H1 (cell line): ENCODE results near the gene MTF2. TPM values are rescaled to one million over a fixed set of nuclear protein-coding genes. Genes with fewer than 3 reads are reported as not detected.

ENCODE experiments used
- CTCF ChIA-PET: fragments of 300-600 bp; sonication (Branson Sonifier 250); formaldehyde crosslinking; loops from one replicate; lab custom pipeline; 2021; ENCODE audit not compliant: partially characterized antibody; lab: Charles Lee
- POLR2A ChIA-PET: fragments of 300-600 bp; sonication (Branson Sonifier 250); formaldehyde crosslinking; loops from one replicate; lab custom pipeline; 2021; ENCODE audit warnings: inconsistent platforms; ENCODE audit not compliant: partially characterized antibody; lab: Charles Lee
- DNase-seq, 2 experiments: peaks; one replicate each; pipeline versions ENCODE4 v3.0.0 to v3.0.0-alpha.2; 2010 to 2022; ENCODE audit warnings: low spot score in 2 of 2, low read depth in 1 of 2, mixed read lengths in 1 of 2
- FAIRE-seq: peaks from 2 replicates; lab custom pipeline; 2011; peaks lifted over from hg19 to GRCh38; lab: Jason Lieb, UNC
- H2AFZ ChIP-seq: 2 replicates; pipeline ENCODE4 v1.8.1; 2012; ENCODE audit warnings: low read length, inconsistent platforms
- H2AK5ac ChIP-seq: 2 replicates; pipeline ENCODE4 v1.6.1; 2013; ENCODE audit warnings: low read depth, low read length
- H2BK120ac ChIP-seq: replicated peaks from 2 replicates; pipeline ENCODE3; 2013; ENCODE audit warnings: low read depth, low read length, inconsistent platforms
- H2BK12ac ChIP-seq: 2 replicates; pipeline ENCODE4 v1.6.1; 2013; ENCODE audit warnings: low read depth, low read length
- H2BK15ac ChIP-seq: 2 replicates; pipeline ENCODE4 v1.6.1; 2013; ENCODE audit warnings: low read length
- H2BK20ac ChIP-seq: 2 replicates; pipeline ENCODE4 v1.6.1; 2013; ENCODE audit warnings: low read length
- H2BK5ac ChIP-seq: 2 replicates; pipeline ENCODE4 v1.6.1; 2013; ENCODE audit warnings: low read depth, low read length
- H3K14ac ChIP-seq: 2 replicates; pipeline ENCODE4 v1.6.1; 2013; ENCODE audit warnings: inconsistent platforms; ENCODE audit not compliant: insufficient read length
- H3K18ac ChIP-seq: 2 replicates; pipeline ENCODE4 v1.6.1; 2013; ENCODE audit warnings: low read length; ENCODE audit errors: extremely low read depth
- H3K23ac ChIP-seq: 2 replicates; pipeline ENCODE4 v1.6.1; 2013; ENCODE audit warnings: inconsistent platforms; ENCODE audit not compliant: insufficient read length
- H3K23me2 ChIP-seq: 2 replicates; pipeline ENCODE4 v1.6.1; 2013; ENCODE audit warnings: low read depth, low read length
- H3K27ac ChIP-seq: 2 replicates; pipeline ENCODE4 v1.6.1; 2011; ENCODE audit warnings: low read depth, low read length, inconsistent platforms
- H3K27me3 ChIP-seq, 4 experiments: replicated peaks in 1 of 4; 1 replicate in 1 of 4; 2 replicates in 3 of 4; pipeline versions ENCODE4 v1.6.1 to v1.8.1; 2011 to 2013; ENCODE audit warnings: low read length in 3 of 4, mild to moderate bottlenecking in 3 of 4, inconsistent platforms in 2 of 4, mixed read lengths in 2 of 4, moderate library complexity in 1 of 4; ENCODE audit not compliant: control insufficient read depth in 3 of 4, insufficient read depth in 3 of 4; ENCODE audit errors: extremely low read depth in 1 of 4
- H3K36me3 ChIP-seq, 4 experiments: 2 replicates each; pipeline versions ENCODE4 v1.6.1 to v1.8.1; 2011 to 2013; ENCODE audit warnings: mild to moderate bottlenecking in 4 of 4, low read length in 3 of 4, moderate library complexity in 2 of 4, control low read depth in 1 of 4, inconsistent platforms in 1 of 4; ENCODE audit not compliant: insufficient read depth in 4 of 4, control insufficient read depth in 2 of 4
- H3K4ac ChIP-seq: replicated peaks from 2 replicates; pipeline ENCODE3; 2013; ENCODE audit warnings: low read length, low read depth, mixed read lengths, inconsistent platforms; ENCODE audit not compliant: insufficient read length
- H3K4me1 ChIP-seq, 4 experiments: replicated peaks in 1 of 4; 1 replicate in 1 of 4; 2 replicates in 3 of 4; pipeline versions ENCODE4 v1.6.1 to v1.8.1; 2011 to 2013; ENCODE audit warnings: low read length in 3 of 4, inconsistent platforms in 2 of 4, mixed read lengths in 1 of 4; ENCODE audit not compliant: insufficient read depth in 4 of 4, control insufficient read depth in 3 of 4
- H3K4me2 ChIP-seq, 2 experiments: 2 replicates each; pipeline versions ENCODE4 v1.6.1 to v1.8.1; 2011 to 2013; ENCODE audit warnings: low read depth in 2 of 2, low read length in 2 of 2, control low read depth in 1 of 2, inconsistent platforms in 1 of 2, mild to moderate bottlenecking in 1 of 2; ENCODE audit not compliant: insufficient read depth in 1 of 2
- H3K4me3 ChIP-seq, 4 experiments: fragments of 200-600, 300-600 bp in 1 of 4; sonication (generic), shearing (Covaris generic), sonication (Bioruptor Twin) in 1 of 4; 2 replicates each; pipeline versions ENCODE4 v1.5.1 to v1.8.1; 2011 to 2016; ENCODE audit warnings: low read length in 4 of 4, low read depth in 3 of 4, control low read depth in 2 of 4, inconsistent platforms in 2 of 4, mild to moderate bottlenecking in 2 of 4, mixed read lengths in 1 of 4, moderate library complexity in 1 of 4; ENCODE audit not compliant: insufficient read depth in 2 of 4; ENCODE audit errors: extremely low read depth in 1 of 4
- H3K56ac ChIP-seq: replicated peaks from 2 replicates; pipeline ENCODE3; 2013; ENCODE audit warnings: low read depth, mild to moderate bottlenecking, mixed read lengths, low read length, inconsistent platforms; ENCODE audit not compliant: insufficient read length
- H3K79me1 ChIP-seq: 2 replicates; pipeline ENCODE4 v1.6.1; 2013; ENCODE audit warnings: low read depth, low read length, control low read depth
- H3K79me2 ChIP-seq, 2 experiments: 2 replicates each; pipeline versions ENCODE4 v1.6.1 to v1.8.1; 2012 to 2013; ENCODE audit warnings: low read length in 2 of 2, mild to moderate bottlenecking in 2 of 2, inconsistent platforms in 1 of 2; ENCODE audit not compliant: insufficient read depth in 2 of 2, control insufficient read depth in 1 of 2
- H3K9ac ChIP-seq, 4 experiments: replicated peaks in 1 of 4; 1 replicate in 1 of 4; 2 replicates in 3 of 4; pipeline versions ENCODE4 v1.6.1 to v1.8.1; 2011 to 2013; ENCODE audit warnings: low read depth in 3 of 4, low read length in 3 of 4, control low read depth in 2 of 4, mild to moderate bottlenecking in 2 of 4, moderate library complexity in 2 of 4, inconsistent platforms in 1 of 4; ENCODE audit errors: extremely low read depth in 1 of 4
- H3K9me3 ChIP-seq, 2 experiments: 2 replicates each; pipeline versions ENCODE4 v1.6.1 to v1.8.1; 2012 to 2013; ENCODE audit warnings: mild to moderate bottlenecking in 2 of 2, moderate library complexity in 2 of 2, control low read depth in 1 of 2, inconsistent platforms in 1 of 2, low read depth in 1 of 2, low read length in 1 of 2, mixed read lengths in 1 of 2; ENCODE audit not compliant: insufficient read depth in 2 of 2
- H4K20me1 ChIP-seq, 2 experiments: replicated peaks in 1 of 2; 2 replicates each; pipeline versions ENCODE3 to v1.8.1; 2011 to 2013; ENCODE audit warnings: inconsistent platforms in 2 of 2, low read length in 2 of 2, mild to moderate bottlenecking in 1 of 2; ENCODE audit not compliant: insufficient read depth in 2 of 2, control insufficient read depth in 1 of 2
- H4K5ac ChIP-seq: 2 replicates; pipeline ENCODE4 v1.6.1; 2013; ENCODE audit warnings: low read length, low read depth, mixed read lengths, inconsistent platforms; ENCODE audit not compliant: insufficient read length
- H4K8ac ChIP-seq: 2 replicates; pipeline ENCODE4 v1.8.0; 2013; ENCODE audit warnings: mild to moderate bottlenecking, moderate library complexity, low read length, inconsistent platforms; ENCODE audit not compliant: insufficient read depth; ENCODE audit errors: extremely low read depth
- H4K91ac ChIP-seq: replicated peaks from 2 replicates; pipeline ENCODE3; 2013; ENCODE audit warnings: low read length, mixed read lengths, inconsistent platforms; ENCODE audit not compliant: insufficient read length
- BCL11A ChIP-seq, 2 experiments: IDR thresholded peaks; one replicate each; pipeline ENCODE4 v1.6.1; 2011; ENCODE audit warnings: low read depth in 2 of 2, low read length in 2 of 2, mild to moderate bottlenecking in 2 of 2
- CHD1 ChIP-seq: IDR thresholded peaks from 2 replicates; pipeline ENCODE4 v1.6.1; 2012; ENCODE audit warnings: low read depth, low read length, improper control_type of control experiment
- NANOG ChIP-seq: IDR thresholded peaks from 2 replicates; pipeline ENCODE4 v1.6.1; 2011; ENCODE audit warnings: low read length, low read depth, mild to moderate bottlenecking, inconsistent platforms; ENCODE audit not compliant: insufficient read depth, poor library complexity, severe bottlenecking
- NRF1 ChIP-seq: IDR thresholded peaks from 2 replicates; pipeline ENCODE4 v1.6.1; 2011; ENCODE audit warnings: mild to moderate bottlenecking, low read depth, low read length, improper control_type of control experiment
- POLR2AphosphoS5 ChIP-seq: IDR thresholded peaks from 2 replicates; pipeline ENCODE4 v1.6.1; 2011; ENCODE audit warnings: low read depth, low read length
- SAP30 ChIP-seq: fragments of 300-600 bp; sonication (generic); IDR thresholded peaks from 2 replicates; pipeline ENCODE4 v1.7.1; 2012; ENCODE audit warnings: low read length, moderate library complexity, mild to moderate bottlenecking, inconsistent platforms; ENCODE audit not compliant: insufficient read depth, insufficient replicate concordance
- SIN3A ChIP-seq, 2 experiments: IDR thresholded peaks in 1 of 2; conservative IDR thresholded peaks in 1 of 2; 2 replicates each; pipeline ENCODE4 v1.6.1; 2011 to 2012; ENCODE audit warnings: low read length in 2 of 2, improper control_type of control experiment in 1 of 2, low read depth in 1 of 2, mild to moderate bottlenecking in 1 of 2
- SUZ12 ChIP-seq: fragments of 200-600 bp; sonication (generic); IDR thresholded peaks from 2 replicates; pipeline ENCODE4 v1.6.1; 2012; ENCODE audit warnings: mild to moderate bottlenecking, inconsistent platforms, low read length, moderate library complexity, mixed read lengths
- TBP ChIP-seq: IDR thresholded peaks from 2 replicates; pipeline ENCODE4 v1.6.1; 2011; ENCODE audit warnings: low read depth, low read length, improper control_type of control experiment
- TCF12 ChIP-seq: IDR thresholded peaks from 2 replicates; pipeline ENCODE4 v1.6.1; 2011; ENCODE audit warnings: low read depth, mild to moderate bottlenecking, low read length
- ZNF274 ChIP-seq: IDR thresholded peaks from 2 replicates; pipeline ENCODE4 v1.7.0; 2012; ENCODE audit warnings: low read length, borderline replicate concordance; ENCODE audit errors: extremely low read depth
- WGBS, 2 experiments: shearing (Covaris generic) in 1 of 2; methylation state at CpG; one replicate each; pipeline versions ENCODE4 v1.1.6 to v1.1.7; 2013 to 2015; ENCODE audit warnings: low lambda C conversion rate in 2 of 2, mixed read lengths in 2 of 2, inconsistent platforms in 1 of 2, low coverage in 1 of 2, missing lambda C conversion rate in 1 of 2; ENCODE audit not compliant: insufficient replicate concordance in 2 of 2, insufficient coverage in 1 of 2, insufficient read length in 1 of 2; ENCODE audit errors: extremely low coverage in 1 of 2, missing lambda C conversion rate in 1 of 2; 5-methylcytosine and 5-hydroxymethylcytosine counted together
- polyA plus RNA-seq, 7 experiments: library from polyadenylated mRNA; depleted of rRNA in 3 of 7; stranded (reverse) in 5 of 7; unstranded in 2 of 7; fragments of >200 nt in 5 of 7; fragments of 200-250 nt in 2 of 7; gene quantifications; 1 replicate in 5 of 7; 2 replicates in 1 of 7; 4 replicates in 1 of 7; pipeline versions ENCODE4 v1.2.1 to v1.2.3, GENCODE V29; 2011 to 2013; ENCODE audit warnings: missing spikeins in 2 of 7, mixed read lengths in 2 of 7
- total RNA-seq: library from RNA; stranded (reverse); fragmentation: NEBNext Ultra II Directional; extraction: Animal tissue kit (Norgen Biotek cat#: 25700); gene quantifications from 2 replicates; pipeline ENCODE4 v1.2.1, GENCODE V29; 2021

MTF2 gene
- total and polyA plus RNA-seq, 2 of the 8 experiments (the other 6 are each of a cell fraction or from before 2014, with no cell fraction given), result 72.1 to 102 TPM

GRCh38 chr1:93164816-93165215, 85.7 kb downstream of the MTF2 start:
- CTCF ChIA-PET, result interaction anchor here (0.9 kb wide), 1 partner anchor 171 kb away, joined by 3 read pairs; no protein-coding TSS in a partner anchor

More at GRCh38 chr1:93164816-93165215, 85.7 kb downstream of the MTF2 start:
- no peak for DNase-seq
- H3K27ac ChIP-seq, result no peak overlapping the region
- H3K23me2 ChIP-seq, result no peaks in the 10 kb centered on the region
- no peak overlapping the region for H3K14ac ChIP-seq
- no peak overlapping the region for H2BK15ac ChIP-seq
- H3K4me3 ChIP-seq, result no peak overlapping the region
- 89% methylated on average over 2 of the region's 2 CpGs; no CpG with 5 or more reads in 1 of the 2 experiments for WGBS, 2 experiments
- no peak overlapping the region for H3K4ac ChIP-seq
- H3K27me3 ChIP-seq, result no peaks in the 10 kb centered on the region
- H3K79me2 ChIP-seq, result peaks cover 0 to 28% of the 10 kb centered on the region in 2 experiments; a peak in 3 of 4 replicates
- H3K9me3 ChIP-seq, result no peaks in the 10 kb centered on the region
- no peak overlapping the region for H4K91ac ChIP-seq
- H3K18ac ChIP-seq, result no peak overlapping the region
- H3K9ac ChIP-seq, result no peak overlapping the region
- no peak for FAIRE-seq
- no peak overlapping the region for H2BK120ac ChIP-seq
- H2AK5ac ChIP-seq, result no peak overlapping the region
- H3K4me2 ChIP-seq, result no peak overlapping the region
- no peaks in the 10 kb centered on the region for H3K36me3 ChIP-seq
- no peak overlapping the region; the same call in 1 of the 2 replicates for H2BK5ac ChIP-seq
- H4K20me1 ChIP-seq, result peaks cover 0 to 2% of the 10 kb centered on the region in 2 experiments
- no peaks in the 10 kb centered on the region for H3K4me1 ChIP-seq
- H2BK20ac ChIP-seq, result no peak overlapping the region
- no peak overlapping the region for H2AFZ ChIP-seq
- H3K79me1 ChIP-seq, result peaks cover 2% of the 10 kb centered on the region; the same call in 1 of the 2 replicates
- H4K8ac ChIP-seq, result no peak overlapping the region
- no peak overlapping the region for H3K56ac ChIP-seq
- TF ChIP-seq TCF12, result no peak
- TF ChIP-seq SUZ12, result no peak
- no peak for TF ChIP-seq ZNF274
- TF ChIP-seq CHD1, result no peak
- TF ChIP-seq SAP30, result no peak
- no peak for TF ChIP-seq NANOG
- TF ChIP-seq POLR2AphosphoS5, result no peak
- TF ChIP-seq NRF1, result no peak
- TF ChIP-seq TBP, result no peak
- TF ChIP-seq SIN3A (conservative IDR thresholded peaks at IDR 0.05 in 1 of 2, IDR thresholded peaks at IDR 0.05 in 1 of 2; ENCODE audit: low read depth in 1 of 2, low read length in 2 of 2), result no peak
- TF ChIP-seq BCL11A (IDR thresholded peaks at IDR 0.05; ENCODE audit: low read depth in 2 of 2, low read length in 2 of 2), result no peak
- POLR2A ChIA-PET, result interaction anchor here (0.9 to 1.4 kb wide), 3 partner anchors 8 to 86 kb away, joined by 3 to 6 read pairs (median 3); partner anchors contain the start of gene MTF2
- no peak overlapping the region for H3K23ac ChIP-seq
- H4K5ac ChIP-seq, result no peak overlapping the region
- no peak overlapping the region for H2BK12ac ChIP-seq
